ENCODE measurements around the gene PRPF6.

- TF ChIP-seq CTCF (IDR thresholded peaks at IDR 0.05) (no peak), POLR2A (IDR thresholded peaks at IDR 0.05) (no peak)
Observed at GRCh38 chr20:63979229-63979556, 1.7 kb upstream of the PRPF6 start.

All from body of pancreas (tissue), 4 donors.